ENCODE measurements around the gene FAM83B. TPM values are rescaled to one million over a fixed set of nuclear protein-coding genes. Genes with fewer than 3 reads are reported as not detected.

Gene FAM83B
- total and polyA plus RNA-seq, 2 donors (not counting 3 experiments of a cell fraction or from before 2014, with no cell fraction given), result not detected

GRCh38 chr6:54898767-54899166 lies 52.2 kb downstream of the FAM83B start:
- H3K4me2 ChIP-seq (ENCODE audit: insufficient read depth, low read length), result no peak overlapping the region
- no peak for DNase-seq (ENCODE audit: low read depth, low spot score)
- CTCF ChIA-PET, result interaction anchor here (0.9 kb wide), 1 partner anchor 10 kb away, joined by 3 read pairs; no protein-coding TSS in a partner anchor
- H3K4me3 ChIP-seq (replicated peaks in 1 of 3; ENCODE audit: insufficient read depth in 1 of 3, low read depth in 1 of 3, low read length in 3 of 3), result no peak overlapping the region
- intact Hi-C loops (cut with micrococcal nuclease) (no loop called here), dilution Hi-C loops (cut with MboI; ENCODE audit: extremely low pct_ligation_motif_present, low sequenced_read_pairs) (no loop called here)
- no peaks in the 10 kb centered on the region for H3K79me2 ChIP-seq (ENCODE audit: control insufficient read depth, insufficient read depth, low read length)
- no peak overlapping the region for H3K27ac ChIP-seq (ENCODE audit: insufficient read depth, low read depth, low read length)
- H3K9me3 ChIP-seq (replicated peaks; ENCODE audit: control insufficient read depth, insufficient read depth, low read length), result no peaks in the 10 kb centered on the region
- FAIRE-seq, result no peak
- H3K9ac ChIP-seq (replicated peaks; ENCODE audit: extremely low read depth, insufficient read depth, low read length), result no peak overlapping the region
- no peaks in the 10 kb centered on the region for H3K4me1 ChIP-seq (ENCODE audit: control insufficient read depth, extremely low read depth, insufficient read depth, low read length)
- H3K9me1 ChIP-seq (replicated peaks; ENCODE audit: control insufficient read depth, extremely low read depth, insufficient read depth, low read length), result no peaks in the 10 kb centered on the region
- no peaks in the 10 kb centered on the region for H4K20me1 ChIP-seq (replicated peaks; ENCODE audit: control insufficient read depth, extremely low read depth, insufficient read depth, low read length)
- H3K36me3 ChIP-seq (ENCODE audit: control insufficient read depth in 2 of 2, extremely low read depth in 1 of 2, insufficient read depth in 2 of 2, low read length in 2 of 2), result no peaks in the 10 kb centered on the region
- no peak overlapping the region for H2AFZ ChIP-seq (ENCODE audit: low read depth, low read length)
- no peaks in the 10 kb centered on the region for H3K27me3 ChIP-seq (ENCODE audit: control insufficient read depth in 2 of 2, insufficient read depth in 2 of 2, low read length in 2 of 2)
- POLR2A ChIA-PET, result no interaction called here
- TF ChIP-seq MAX (IDR thresholded peaks at IDR 0.05; ENCODE audit: insufficient read depth, insufficient read length) (no peak), EZH2 (IDR thresholded peaks at IDR 0.05; ENCODE audit: borderline replicate concordance, low read depth, low read length, severe bottlenecking) (no peak), FOS (IDR thresholded peaks at IDR 0.05; ENCODE audit: borderline replicate concordance, insufficient read depth, low read length) (no peak), MYC (IDR thresholded peaks at IDR 0.05; ENCODE audit: low read depth, low read length) (no peak), JUN (IDR thresholded peaks at IDR 0.05; ENCODE audit: borderline replicate concordance, insufficient read depth, insufficient read length, low read depth) (no peak), POLR2AphosphoS5 (IDR thresholded peaks at IDR 0.05; ENCODE audit: insufficient read depth, low read depth, low read length) (no peak), CTCF (IDR thresholded peaks at IDR 0.05; ENCODE audit: extremely low read depth in 1 of 2, insufficient read depth in 1 of 2, low read depth in 1 of 2, low read length in 2 of 2) (no peak), POLR2A (IDR thresholded peaks at IDR 0.05; ENCODE audit: low read depth, low read length) (no peak), GATA2 (IDR thresholded peaks at IDR 0.05; ENCODE audit: insufficient read depth, insufficient read length, low read depth, low read length) (no peak)
- BruUV-seq (replicated peaks), result no TSS peak

Data from endothelial cell of umbilical vein (primary cell).